GM03348 (cell line): ENCODE data around the gene MMP7.
A peak's percentile ranks its signal among the peaks of the same experiment; 100 is the strongest.
"Not testable (repeated sequence)": the region's sequence is repeated elsewhere in the genome, so short reads cannot be mapped to it uniquely, and the experiment has no call there.

Experiments
- DNase-seq: peaks from one replicate; pipeline ENCODE4 v3.0.0; 2012; ENCODE audit warnings: low spot score

Gene MMP7

GRCh38 chr11:102538932-102539331 is 8.4 kb upstream of the MMP7 start:
- DNase-seq, result no peak

- DNase-seq, result peak; percentile 8
Observed at GRCh38 chr11:102534261-102534872, 3.8 kb upstream of the MMP7 start.

GRCh38 chr11:102528618-102529017 is 1.9 kb downstream of the MMP7 start:
- DNase-seq, result no peak

- no peak for DNase-seq
Observed at GRCh38 chr11:102527684-102528083, 2.9 kb downstream of the MMP7 start.

GRCh38 chr11:102527041-102527440 is 3.5 kb downstream of the MMP7 start:
- no peak for DNase-seq

GRCh38 chr11:102523887-102524286 is 6.7 kb downstream of the MMP7 start:
- DNase-seq, result no peak

- no peak for DNase-seq
Observed at GRCh38 chr11:102523189-102523570, 7.4 kb downstream of the MMP7 start.

- no peak for DNase-seq
Observed at GRCh38 chr11:102522312-102523188, 8.0 kb downstream of the MMP7 start.

GRCh38 chr11:102521121-102521520 is 9.4 kb downstream of the MMP7 start:
- no peak for DNase-seq

- DNase-seq, result no peak
Observed at GRCh38 chr11:102520514-102520913, 10.0 kb downstream of the MMP7 start.

- DNase-seq, result no peak
Observed at GRCh38 chr11:102518296-102519094, 12.1 kb downstream of the MMP7 start.

- DNase-seq, result no peak
Observed at GRCh38 chr11:102517670-102518069, 12.9 kb downstream of the MMP7 start.

- no peak for DNase-seq
Observed at GRCh38 chr11:102516179-102516578, 14.4 kb downstream of the MMP7 start.

- peak; percentile 7 for DNase-seq
Observed at GRCh38 chr11:102513869-102514268, 16.7 kb downstream of the MMP7 start.

GRCh38 chr11:102510439-102511135 is 20.0 kb downstream of the MMP7 start:
- no peak for DNase-seq

GRCh38 chr11:102502831-102503230 is 27.7 kb downstream of the MMP7 start:
- not testable (repeated sequence) for DNase-seq

GRCh38 chr11:102500829-102501228 is 29.7 kb downstream of the MMP7 start:
- DNase-seq, result no peak

- DNase-seq, result no peak
Observed at GRCh38 chr11:102499931-102500330, 30.6 kb downstream of the MMP7 start.

- DNase-seq, result no peak
Observed at GRCh38 chr11:102499151-102499550, 31.4 kb downstream of the MMP7 start.

- peak; percentile 46 for DNase-seq
Observed at GRCh38 chr11:102497061-102497460, 33.5 kb downstream of the MMP7 start.

- DNase-seq, result peak; percentile 75
Observed at GRCh38 chr11:102495161-102496042, 35.1 kb downstream of the MMP7 start.
